ENCODE measurements around the gene PCP4. TPM values are rescaled to one million over a fixed set of nuclear protein-coding genes. Genes with fewer than 3 reads are reported as not detected.

PCP4 gene
- total RNA-seq, 4 donors from 2014 or later, result 1.3 to 12.4 (median 1.7) TPM

GRCh38 chr21:39904457-39904856 lies 37.2 kb downstream of the PCP4 start:
- WGBS, result 81% methylated on average over 3 of the region's 3 CpGs
- no peak overlapping the region for H3K4me3 ChIP-seq
- TF ChIP-seq EP300 (IDR thresholded peaks at IDR 0.05) (no peak), CTCF (IDR thresholded peaks at IDR 0.05) (no peak), POLR2AphosphoS5 (IDR thresholded peaks at IDR 0.05) (no peak), POLR2A (IDR thresholded peaks at IDR 0.05) (no peak)
- DNase-seq (ENCODE audit: low spot score in 2 of 2), result no peak
- H3K27ac ChIP-seq, result no peak overlapping the region
- no peaks in the 10 kb centered on the region for H3K9me3 ChIP-seq
- no peaks in the 10 kb centered on the region for H3K27me3 ChIP-seq
- no peaks in the 10 kb centered on the region for H3K4me1 ChIP-seq
- no peaks in the 10 kb centered on the region for H3K36me3 ChIP-seq

- Histone ChIP-seq H3K36me3 (no peaks in the 10 kb centered on the region), H3K27me3 (no peaks in the 10 kb centered on the region), H3K4me3 (no peak overlapping the region), H3K27ac (no peak overlapping the region), H3K9me3 (no peaks in the 10 kb centered on the region), H3K4me1 (no peaks in the 10 kb centered on the region)
- TF ChIP-seq EP300 (IDR thresholded peaks at IDR 0.05) (no peak), CTCF (IDR thresholded peaks at IDR 0.05) (no peak), POLR2A (IDR thresholded peaks at IDR 0.05) (no peak), POLR2AphosphoS5 (IDR thresholded peaks at IDR 0.05) (no peak)
- no peak for DNase-seq (ENCODE audit: low spot score in 2 of 2)
- 47% methylated on average over 9 of the region's 9 CpGs for WGBS
Measured at GRCh38 chr21:39908265-39908923, 41.2 kb downstream of the PCP4 start.

- Histone ChIP-seq H3K36me3 (no peaks in the 10 kb centered on the region), H3K4me1 (no peaks in the 10 kb centered on the region), H3K9me3 (no peaks in the 10 kb centered on the region), H3K27ac (no peak overlapping the region), H3K27me3 (no peaks in the 10 kb centered on the region), H3K4me3 (no peak overlapping the region)
- WGBS, result 62% methylated on average over 10 of the region's 10 CpGs
- no peak for TF ChIP-seq POLR2A (IDR thresholded peaks at IDR 0.05)
- TF ChIP-seq POLR2AphosphoS5 (IDR thresholded peaks at IDR 0.05), result no peak
- TF ChIP-seq CTCF (IDR thresholded peaks at IDR 0.05), result no peak
- no peak for TF ChIP-seq EP300 (IDR thresholded peaks at IDR 0.05)
- no peak for DNase-seq (ENCODE audit: low spot score in 2 of 2)
Measured at GRCh38 chr21:39911286-39912199, 44.3 kb downstream of the PCP4 start.

- 73% methylated on average over 8 of the region's 8 CpGs for WGBS
- no peaks in the 10 kb centered on the region for H3K27me3 ChIP-seq
- H3K9me3 ChIP-seq, result no peaks in the 10 kb centered on the region
- H3K27ac ChIP-seq, result no peak overlapping the region
- no peak for DNase-seq (ENCODE audit: low spot score in 2 of 2)
- no peak overlapping the region for H3K4me3 ChIP-seq
- no peak for TF ChIP-seq POLR2A (IDR thresholded peaks at IDR 0.05)
- TF ChIP-seq CTCF (IDR thresholded peaks at IDR 0.05), result no peak
- no peak for TF ChIP-seq POLR2AphosphoS5 (IDR thresholded peaks at IDR 0.05)
- TF ChIP-seq EP300 (IDR thresholded peaks at IDR 0.05), result no peak
- no peaks in the 10 kb centered on the region for H3K36me3 ChIP-seq
- no peaks in the 10 kb centered on the region for H3K4me1 ChIP-seq
Measured at GRCh38 chr21:39913706-39914305, 46.6 kb downstream of the PCP4 start.

- no peak for TF ChIP-seq POLR2AphosphoS5 (IDR thresholded peaks at IDR 0.05)
- TF ChIP-seq POLR2A (IDR thresholded peaks at IDR 0.05), result no peak
- no peak for TF ChIP-seq EP300 (IDR thresholded peaks at IDR 0.05)
- TF ChIP-seq CTCF (IDR thresholded peaks at IDR 0.05), result no peak
- no peak for DNase-seq (ENCODE audit: low spot score in 2 of 2)
- Histone ChIP-seq H3K27me3 (no peaks in the 10 kb centered on the region), H3K4me1 (no peaks in the 10 kb centered on the region), H3K4me3 (no peak overlapping the region), H3K36me3 (no peaks in the 10 kb centered on the region), H3K9me3 (no peaks in the 10 kb centered on the region), H3K27ac (no peak overlapping the region)
- WGBS, result 60% methylated on average over 1 of the region's 1 CpG
Measured at GRCh38 chr21:39915881-39916280, 48.6 kb downstream of the PCP4 start.
